ENCODE data around the gene AP1S1.
A peak's percentile ranks its signal among the peaks of the same experiment; 100 is the strongest.
"Not testable (repeated sequence)": the region's sequence is repeated elsewhere in the genome, so short reads cannot be mapped to it uniquely, and the experiment has no call there.

The AP1S1 gene

GRCh38 chr7:101153969-101154692 is at the start of gene AP1S1:
AP1S1 (plus strand) TSS chr7:101154476; CDS start chr7:101154515, 39 bp downstream.
- DNase-seq (ENCODE audit: low read depth in 2 of 2) = peak; percentile 94 to 96
- peak within 1 kb of the TSS; percentile 91 to 95 for H3K4me3 ChIP-seq (replicated peaks in 1 of 2; ENCODE audit: low read depth in 2 of 2, low read length in 2 of 2)
- TF ChIP-seq CTCF (IDR thresholded peaks at IDR 0.05; ENCODE audit: low read depth, low read length) = no peak

GRCh38 chr7:101104799-101105198 is 49.5 kb upstream of the AP1S1 start:
- no peak for TF ChIP-seq CTCF (IDR thresholded peaks at IDR 0.05; ENCODE audit: low read depth, low read length)
- no peak for DNase-seq (ENCODE audit: low read depth in 2 of 2)
- H3K4me3 ChIP-seq (replicated peaks in 1 of 2; ENCODE audit: low read depth in 2 of 2, low read length in 2 of 2) = no peak overlapping the region

- not testable (repeated sequence) for H3K4me3 ChIP-seq (replicated peaks in 1 of 2; ENCODE audit: low read depth in 2 of 2, low read length in 2 of 2); DNase-seq (ENCODE audit: low read depth in 2 of 2)
These were observed 49.0 kb upstream of the AP1S1 start for GRCh38 chr7:101105248-101105647.

- no peak for TF ChIP-seq CTCF (IDR thresholded peaks at IDR 0.05; ENCODE audit: low read depth, low read length)
- no peak for DNase-seq (ENCODE audit: low read depth in 2 of 2)
- H3K4me3 ChIP-seq (replicated peaks in 1 of 2; ENCODE audit: low read depth in 2 of 2, low read length in 2 of 2) = no peak overlapping the region
These were observed 47.9 kb upstream of the AP1S1 start for GRCh38 chr7:101106386-101106785.

- no peak for TF ChIP-seq CTCF (IDR thresholded peaks at IDR 0.05; ENCODE audit: low read depth, low read length)
- DNase-seq (ENCODE audit: low read depth in 2 of 2) = peak; percentile 75 to 88
- no peak overlapping the region for H3K4me3 ChIP-seq (replicated peaks in 1 of 2; ENCODE audit: low read depth in 2 of 2, low read length in 2 of 2)
These were observed 45.9 kb upstream of the AP1S1 start for GRCh38 chr7:101108330-101108857.

- no peak overlapping the region for H3K4me3 ChIP-seq (replicated peaks in 1 of 2; ENCODE audit: low read depth in 2 of 2, low read length in 2 of 2)
- peak in 1 of 2 donors; percentile 53 for DNase-seq (ENCODE audit: low read depth in 2 of 2)
- no peak for TF ChIP-seq CTCF (IDR thresholded peaks at IDR 0.05; ENCODE audit: low read depth, low read length)
These were observed 45.3 kb upstream of the AP1S1 start for GRCh38 chr7:101108961-101109360.

GRCh38 chr7:101109368-101109767 is 44.9 kb upstream of the AP1S1 start:
- no peak for TF ChIP-seq CTCF (IDR thresholded peaks at IDR 0.05; ENCODE audit: low read depth, low read length)
- H3K4me3 ChIP-seq (replicated peaks in 1 of 2; ENCODE audit: low read depth in 2 of 2, low read length in 2 of 2) = no peak overlapping the region
- no peak for DNase-seq (ENCODE audit: low read depth in 2 of 2)
